ENCODE measurements around the gene TENT5A.

DNA sequence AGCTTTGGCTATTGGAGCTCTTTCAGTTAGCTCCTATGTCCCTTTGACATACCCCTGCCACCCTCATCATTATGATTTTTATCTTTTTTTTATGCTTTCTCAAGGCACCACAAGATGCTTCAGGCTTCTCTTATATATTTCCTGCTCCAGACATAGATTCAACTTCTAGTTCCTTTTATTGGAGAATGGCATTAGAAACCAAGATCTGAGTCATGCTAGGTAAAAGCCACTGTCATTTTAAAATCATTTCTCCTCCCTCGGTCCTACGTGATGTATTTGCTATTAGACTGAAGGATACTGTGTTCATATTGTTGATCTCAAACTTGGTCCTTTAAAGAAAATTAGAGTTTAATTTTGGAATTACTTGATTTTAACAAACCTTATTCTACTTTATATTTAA lies 8.3 kb downstream of the TENT5A start:
- TF ChIP-seq, protein P1, sequence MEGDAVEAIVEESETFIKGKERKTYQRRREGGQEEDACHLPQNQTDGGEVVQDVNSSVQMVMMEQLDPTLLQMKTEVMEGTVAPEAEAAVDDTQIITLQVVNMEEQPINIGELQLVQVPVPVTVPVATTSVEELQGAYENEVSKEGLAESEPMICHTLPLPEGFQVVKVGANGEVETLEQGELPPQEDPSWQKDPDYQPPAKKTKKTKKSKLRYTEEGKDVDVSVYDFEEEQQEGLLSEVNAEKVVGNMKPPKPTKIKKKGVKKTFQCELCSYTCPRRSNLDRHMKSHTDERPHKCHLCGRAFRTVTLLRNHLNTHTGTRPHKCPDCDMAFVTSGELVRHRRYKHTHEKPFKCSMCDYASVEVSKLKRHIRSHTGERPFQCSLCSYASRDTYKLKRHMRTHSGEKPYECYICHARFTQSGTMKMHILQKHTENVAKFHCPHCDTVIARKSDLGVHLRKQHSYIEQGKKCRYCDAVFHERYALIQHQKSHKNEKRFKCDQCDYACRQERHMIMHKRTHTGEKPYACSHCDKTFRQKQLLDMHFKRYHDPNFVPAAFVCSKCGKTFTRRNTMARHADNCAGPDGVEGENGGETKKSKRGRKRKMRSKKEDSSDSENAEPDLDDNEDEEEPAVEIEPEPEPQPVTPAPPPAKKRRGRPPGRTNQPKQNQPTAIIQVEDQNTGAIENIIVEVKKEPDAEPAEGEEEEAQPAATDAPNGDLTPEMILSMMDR (IDR thresholded peaks at IDR 0.05): no peak
- no peak for TF ChIP-seq POLR2A (IDR thresholded peaks at IDR 0.05)
